H9 (cell line): Measurements from ENCODE around the gene CNNM3. TPM values are rescaled to one million over a fixed set of nuclear protein-coding genes. Genes with fewer than 3 reads are reported as not detected.

Source experiments
- DNase-seq: peaks from one replicate; pipeline ENCODE4 v3.0.0-alpha.2; 2017
- H2AFZ ChIP-seq: one replicate; pipeline ENCODE4 v1.6.1; 2013; ENCODE audit warnings: mild to moderate bottlenecking, low read length, control low read depth, moderate library complexity
- H2AK5ac ChIP-seq: 2 replicates; pipeline ENCODE4 v1.6.1; 2013; ENCODE audit warnings: low read length, control low read depth, mixed read lengths; ENCODE audit not compliant: insufficient read length
- H2BK120ac ChIP-seq: one replicate; pipeline ENCODE4 v1.6.1; 2013; ENCODE audit warnings: low read depth, mild to moderate bottlenecking, low read length, control low read depth, inconsistent platforms; ENCODE audit not compliant: poor library complexity, severe bottlenecking
- H2BK12ac ChIP-seq: 2 replicates; pipeline ENCODE4 v1.6.1; 2013; ENCODE audit warnings: low read length, control low read depth, mixed read lengths, low read depth; ENCODE audit not compliant: insufficient read length
- H2BK15ac ChIP-seq: 2 replicates; pipeline ENCODE4 v1.6.1; 2013; ENCODE audit warnings: low read depth, low read length, control low read depth
- H2BK20ac ChIP-seq: one replicate; pipeline ENCODE4 v1.6.1; 2013; ENCODE audit warnings: low read depth, mild to moderate bottlenecking, low read length, control low read depth, inconsistent platforms; ENCODE audit not compliant: poor library complexity, severe bottlenecking
- H2BK5ac ChIP-seq: 2 replicates; pipeline ENCODE4 v1.6.1; 2013; ENCODE audit warnings: low read length, control low read depth, mixed read lengths; ENCODE audit not compliant: insufficient read length
- H3K14ac ChIP-seq: 2 replicates; pipeline ENCODE4 v1.6.1; 2013; ENCODE audit warnings: low read length, control low read depth; ENCODE audit not compliant: insufficient read depth
- H3K18ac ChIP-seq: 2 replicates; pipeline ENCODE4 v1.6.1; 2013; ENCODE audit warnings: low read depth, mild to moderate bottlenecking, mixed read lengths, low read length, control low read depth; ENCODE audit not compliant: insufficient read length
- H3K23ac ChIP-seq: 2 replicates; pipeline ENCODE4 v1.6.1; 2013; ENCODE audit warnings: low read length, control low read depth, mixed read lengths, low read depth; ENCODE audit not compliant: insufficient read length
- H3K23me2 ChIP-seq: 2 replicates; pipeline ENCODE4 v1.6.1; 2013; ENCODE audit warnings: low read depth, mild to moderate bottlenecking, mixed read lengths, low read length, control low read depth; ENCODE audit not compliant: insufficient read length, poor library complexity, severe bottlenecking
- H3K27ac ChIP-seq: 2 replicates; pipeline ENCODE4 v1.5.1; 2013; ENCODE audit warnings: low read length, control low read depth, mixed read lengths, low read depth; ENCODE audit not compliant: insufficient read length
- H3K27me3 ChIP-seq: 2 replicates; pipeline ENCODE4 v1.6.1; 2013; ENCODE audit warnings: low read length, control low read depth, inconsistent platforms; ENCODE audit not compliant: insufficient read depth
- H3K4ac ChIP-seq: 2 replicates; pipeline ENCODE4 v1.6.1; 2013; ENCODE audit warnings: low read depth, mild to moderate bottlenecking, control low read depth, inconsistent platforms, low read length, moderate library complexity
- H3K4me1 ChIP-seq: 2 replicates; pipeline ENCODE4 v1.6.1; 2013; ENCODE audit warnings: low read length, control low read depth, inconsistent platforms; ENCODE audit not compliant: insufficient read depth
- H3K4me2 ChIP-seq: 2 replicates; pipeline ENCODE4 v1.6.1; 2013; ENCODE audit warnings: low read length, control low read depth, mixed read lengths; ENCODE audit not compliant: insufficient read length, insufficient read depth
- H3K56ac ChIP-seq: 2 replicates; pipeline ENCODE4 v1.6.1; 2013; ENCODE audit warnings: low read depth, mild to moderate bottlenecking, mixed read lengths, low read length, control low read depth; ENCODE audit not compliant: insufficient read length
- H3K79me1 ChIP-seq: 2 replicates; pipeline ENCODE4 v1.6.1; 2013; ENCODE audit warnings: low read depth, mild to moderate bottlenecking, moderate library complexity, low read length, control low read depth, inconsistent platforms; ENCODE audit not compliant: insufficient read depth, poor library complexity, severe bottlenecking
- H3K79me2 ChIP-seq: 2 replicates; pipeline ENCODE4 v1.6.1; 2013; ENCODE audit warnings: low read length, control low read depth, inconsistent platforms; ENCODE audit not compliant: insufficient read depth
- H3K9ac ChIP-seq: 2 replicates; pipeline ENCODE4 v1.6.1; 2013; ENCODE audit warnings: low read length, control low read depth, mixed read lengths; ENCODE audit not compliant: insufficient read length; ENCODE audit errors: extremely low read depth
- H3K9me3 ChIP-seq: one replicate; pipeline ENCODE4 v1.6.1; 2013; ENCODE audit warnings: low read depth, low read length, inconsistent platforms; ENCODE audit not compliant: control insufficient read depth
- H3T11ph ChIP-seq: one replicate; pipeline ENCODE4 v1.6.1; 2013; ENCODE audit warnings: mild to moderate bottlenecking, low read length, control low read depth, inconsistent platforms
- H4K20me1 ChIP-seq: one replicate; pipeline ENCODE4 v1.6.1; 2013; ENCODE audit not compliant: control insufficient read depth, insufficient read length, insufficient read depth
- H4K5ac ChIP-seq: 2 replicates; pipeline ENCODE4 v1.6.1; 2013; ENCODE audit warnings: low read depth, mild to moderate bottlenecking, mixed read lengths, low read length, control low read depth; ENCODE audit not compliant: insufficient read length
- H4K8ac ChIP-seq: replicated peaks from 2 replicates; pipeline ENCODE4 v1.6.1; 2013; ENCODE audit warnings: low read length, control low read depth, mixed read lengths, low read depth; ENCODE audit not compliant: insufficient read length
- H4K91ac ChIP-seq: 2 replicates; pipeline ENCODE4 v1.6.1; 2013; ENCODE audit warnings: low read depth, mild to moderate bottlenecking, moderate library complexity, mixed read lengths, low read length, control low read depth; ENCODE audit not compliant: insufficient read length
- H3K27ac Mint-ChIP-seq, 3 experiments: 2 replicates in 2 of 3; 3 replicates in 1 of 3; pipeline ENCODE4 v1.8.0; 2020 to 2021; ENCODE audit warnings: mixed read lengths in 3 of 3, mild to moderate bottlenecking in 1 of 3, moderate library complexity in 1 of 3
- H3K27me3 Mint-ChIP-seq: 2 replicates; pipeline ENCODE4 v1.8.0; 2021; ENCODE audit warnings: low read depth, mild to moderate bottlenecking, moderate library complexity, mixed read lengths
- H3K36me3 Mint-ChIP-seq, 3 experiments: 2 replicates in 2 of 3; 3 replicates in 1 of 3; pipeline ENCODE4 v1.8.0; 2020 to 2021; ENCODE audit warnings: low read depth in 3 of 3, mixed read lengths in 3 of 3; ENCODE audit not compliant: insufficient read depth in 1 of 3
- H3K4me1 Mint-ChIP-seq, 2 experiments: 2 replicates each; pipeline ENCODE4 v1.8.0; 2020; ENCODE audit warnings: mixed read lengths in 2 of 2
- H3K4me3 Mint-ChIP-seq, 2 experiments: 2 replicates in 1 of 2; 3 replicates in 1 of 2; pipeline ENCODE4 v1.8.0; 2020 to 2021; ENCODE audit warnings: mild to moderate bottlenecking in 2 of 2, mixed read lengths in 2 of 2, moderate library complexity in 1 of 2
- H3K9me3 Mint-ChIP-seq, 2 experiments: 2 replicates in 1 of 2; 3 replicates in 1 of 2; pipeline ENCODE4 v1.8.0; 2020; ENCODE audit warnings: mild to moderate bottlenecking in 2 of 2, mixed read lengths in 2 of 2, moderate library complexity in 1 of 2
- CTCF ChIP-seq: fragments of 200-600 bp; sonication (generic); conservative IDR thresholded peaks from 3 replicates; pipeline ENCODE4 v1.8.0; 2021; ENCODE audit warnings: antibody characterized with exemption, mild to moderate bottlenecking
- WGBS: extraction: QIAGEN DNeasy Blood & Tissue Kit; methylation state at CpG from one replicate; pipeline ENCODE4 v1.1.7; 2013; ENCODE audit warnings: missing lambda C conversion rate, low lambda C conversion rate, mixed read lengths; ENCODE audit not compliant: insufficient read length; ENCODE audit errors: extremely low coverage; 5-methylcytosine and 5-hydroxymethylcytosine counted together
- total RNA-seq: library from RNA; stranded (reverse); gene quantifications from 2 replicates; pipeline ENCODE4 v1.2.1, GENCODE V29; 2021

The CNNM3 gene
- total RNA-seq, 1 experiment from 2014 or later, result 25.0 TPM

GRCh38 chr2:96801005-96801785 is 14.9 kb upstream of the CNNM3 start:
- no peak overlapping the region for H3K23ac ChIP-seq
- H3K79me1 ChIP-seq, result no peaks in the 10 kb centered on the region
- H4K20me1 ChIP-seq, result no peaks in the 10 kb centered on the region
- H3K27me3 ChIP-seq, result no peaks in the 10 kb centered on the region
- Mint-ChIP-seq H3K4me1 (no peaks in the 10 kb centered on the region), H3K9me3 (peaks cover 0 to 2% of the 10 kb centered on the region in 2 experiments; a peak in 1 of 5 replicates), H3K27ac (no peak overlapping the region), H3K27me3 (no peaks in the 10 kb centered on the region), H3K4me3 (no peak overlapping the region), H3K36me3 (peaks cover 2 to 11% (median 5%) of the 10 kb centered on the region in 3 experiments; a peak in 6 of 7 replicates)
- H2BK15ac ChIP-seq, result no peak overlapping the region
- no peaks in the 10 kb centered on the region for H3K23me2 ChIP-seq
- H4K8ac ChIP-seq, result no peak overlapping the region
- H3K18ac ChIP-seq, result no peak overlapping the region
- H2BK120ac ChIP-seq, result no peak overlapping the region
- H4K5ac ChIP-seq, result no peak overlapping the region
- H3K4ac ChIP-seq, result no peak overlapping the region
- no CpG with 5 or more reads among the region's 15 CpGs for WGBS
- H3K4me2 ChIP-seq, result no peak overlapping the region
- peak; percentile 84 for DNase-seq
- H2BK20ac ChIP-seq, result no peak overlapping the region
- TF ChIP-seq CTCF, result peak; percentile 83
- H3T11ph ChIP-seq, result no peak overlapping the region
- no peak overlapping the region for H4K91ac ChIP-seq
- H3K4me1 ChIP-seq, result no peaks in the 10 kb centered on the region
- no peak overlapping the region for H3K56ac ChIP-seq
- H2AK5ac ChIP-seq, result no peak overlapping the region
- no peak overlapping the region for H2AFZ ChIP-seq
- H3K79me2 ChIP-seq, result no peaks in the 10 kb centered on the region
- no peaks in the 10 kb centered on the region for H3K9me3 ChIP-seq
- no peak overlapping the region for H3K9ac ChIP-seq
- no peak overlapping the region for H3K27ac ChIP-seq
- no peak overlapping the region for H2BK5ac ChIP-seq
- no peak overlapping the region; the same call in 1 of the 2 replicates for H3K14ac ChIP-seq
- H2BK12ac ChIP-seq, result no peak overlapping the region
